Hematopoietic multipotent progenitor cell treated with erythropoietin and hydrocortisone succinate and interleukin-3 and kit ligand, for 6 days (in vitro differentiated cells): ENCODE results near the gene SFXN5.

Experiments used
- DNase-seq: peaks from one replicate; pipeline ENCODE4 v3.0.0-alpha.2; 2015

SFXN5 gene

DNA sequence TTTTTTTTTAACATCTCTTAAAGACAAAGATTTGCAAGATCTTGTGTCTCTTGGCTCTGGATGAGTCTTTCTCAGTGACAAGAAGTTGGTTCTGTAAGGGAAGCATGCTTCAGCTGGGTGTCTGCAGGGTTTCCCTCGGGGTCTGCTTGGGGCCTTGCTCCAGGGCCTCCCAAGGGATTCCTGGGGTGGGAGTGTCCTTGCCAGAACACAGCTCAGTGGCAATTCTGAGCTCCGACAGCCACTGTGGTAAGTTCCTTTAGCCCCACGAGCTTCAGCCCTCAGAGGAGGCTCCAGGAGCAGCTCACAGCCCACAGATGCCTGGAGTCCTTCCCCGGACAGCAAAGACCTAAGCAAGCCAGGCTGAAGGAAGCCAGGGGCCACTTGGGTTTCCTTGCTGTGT, 101.8 kb downstream of the SFXN5 start:
- DNase-seq: no peak

DNA sequence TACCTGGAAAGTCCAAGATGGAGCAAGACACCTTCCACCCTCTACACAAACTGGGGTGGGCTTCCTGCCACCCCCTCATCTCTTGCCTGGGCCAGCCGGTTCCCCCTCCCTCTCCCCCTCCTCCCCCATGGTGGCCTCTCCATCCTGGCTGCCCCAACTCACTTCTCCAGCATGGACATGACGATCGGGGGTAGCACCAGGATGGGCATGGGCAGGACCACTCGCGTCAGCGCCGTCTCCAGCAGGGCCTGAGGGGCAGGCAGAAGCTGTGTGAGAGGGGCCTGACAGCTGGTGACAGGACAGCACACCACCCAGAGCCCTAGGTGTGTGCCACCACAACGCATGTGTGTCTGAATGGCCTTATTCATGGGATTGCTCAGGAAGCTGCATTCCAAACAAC, 103.2 kb downstream of the SFXN5 start:
- no peak for DNase-seq

DNA sequence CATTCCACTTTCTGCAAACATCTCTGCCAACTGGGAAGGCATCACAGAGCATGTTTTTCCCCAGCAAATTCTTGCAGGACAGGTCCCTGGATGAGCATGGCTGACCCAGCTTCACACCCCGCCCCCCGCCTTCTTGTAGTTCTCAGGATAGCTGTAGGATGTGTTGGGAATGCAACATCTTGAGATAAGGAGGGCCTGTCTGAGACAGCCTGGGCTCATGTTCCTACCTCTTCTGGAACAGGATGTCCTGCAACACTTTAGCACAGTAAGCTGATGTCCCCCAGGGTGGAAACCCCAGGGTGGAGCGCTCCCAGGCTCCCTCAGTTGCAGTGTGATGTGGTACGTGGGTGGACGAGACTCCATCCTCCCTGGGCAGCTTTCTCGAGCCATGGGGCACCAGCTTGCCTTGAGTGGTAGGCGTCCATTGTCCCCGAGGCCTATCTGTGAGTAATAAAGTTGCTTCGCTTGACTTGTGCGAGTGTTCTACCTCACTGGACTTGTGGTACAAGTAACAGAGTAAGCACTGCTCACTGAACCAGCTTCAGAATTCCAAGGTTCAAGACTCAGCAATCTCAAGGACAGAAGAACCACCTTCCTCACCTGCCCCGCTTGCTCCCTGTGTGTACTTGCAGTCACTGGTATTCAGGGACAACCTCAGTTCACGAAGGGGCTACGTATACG, 105.6 kb downstream of the SFXN5 start:
- DNase-seq: no peak

DNA sequence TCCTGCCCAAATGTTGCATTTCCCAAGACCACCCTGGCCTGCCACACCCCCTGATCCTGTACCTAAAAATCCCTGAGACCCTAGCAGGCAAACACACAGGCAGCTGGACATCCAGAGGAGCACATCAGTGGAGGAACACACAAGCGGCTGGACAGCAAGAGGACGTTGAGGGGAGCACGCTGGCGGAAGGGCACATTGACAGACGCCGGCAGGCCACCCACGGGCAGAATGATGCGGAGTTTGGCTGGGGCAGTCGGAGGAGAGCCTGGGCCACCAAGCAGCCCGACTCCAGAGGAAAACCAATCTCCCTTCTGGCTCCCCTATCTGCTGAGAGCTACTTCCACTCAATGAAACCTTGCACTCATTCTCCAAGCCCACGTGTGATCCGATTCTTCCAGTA, 106.5 kb downstream of the SFXN5 start:
- no peak for DNase-seq

DNA sequence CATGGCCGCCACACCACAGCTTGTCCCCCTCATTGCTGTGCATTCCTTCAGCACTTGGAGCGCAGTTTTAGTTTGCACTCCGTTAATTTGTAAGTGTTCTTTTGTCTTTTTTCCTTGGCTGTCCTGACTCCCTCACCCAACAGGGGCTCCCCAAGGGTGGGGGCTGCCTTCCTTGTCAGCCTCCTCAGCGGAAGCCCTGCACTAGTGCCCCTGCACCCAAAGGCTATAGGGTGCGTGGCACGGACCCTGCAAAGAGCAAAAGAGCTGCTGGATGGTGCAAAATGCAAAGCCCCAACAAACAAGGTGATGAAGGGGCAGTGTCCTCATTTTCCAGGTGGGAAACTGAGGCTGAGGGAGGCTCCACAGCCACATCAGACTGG, 107.4 kb downstream of the SFXN5 start:
- no peak for DNase-seq

DNA sequence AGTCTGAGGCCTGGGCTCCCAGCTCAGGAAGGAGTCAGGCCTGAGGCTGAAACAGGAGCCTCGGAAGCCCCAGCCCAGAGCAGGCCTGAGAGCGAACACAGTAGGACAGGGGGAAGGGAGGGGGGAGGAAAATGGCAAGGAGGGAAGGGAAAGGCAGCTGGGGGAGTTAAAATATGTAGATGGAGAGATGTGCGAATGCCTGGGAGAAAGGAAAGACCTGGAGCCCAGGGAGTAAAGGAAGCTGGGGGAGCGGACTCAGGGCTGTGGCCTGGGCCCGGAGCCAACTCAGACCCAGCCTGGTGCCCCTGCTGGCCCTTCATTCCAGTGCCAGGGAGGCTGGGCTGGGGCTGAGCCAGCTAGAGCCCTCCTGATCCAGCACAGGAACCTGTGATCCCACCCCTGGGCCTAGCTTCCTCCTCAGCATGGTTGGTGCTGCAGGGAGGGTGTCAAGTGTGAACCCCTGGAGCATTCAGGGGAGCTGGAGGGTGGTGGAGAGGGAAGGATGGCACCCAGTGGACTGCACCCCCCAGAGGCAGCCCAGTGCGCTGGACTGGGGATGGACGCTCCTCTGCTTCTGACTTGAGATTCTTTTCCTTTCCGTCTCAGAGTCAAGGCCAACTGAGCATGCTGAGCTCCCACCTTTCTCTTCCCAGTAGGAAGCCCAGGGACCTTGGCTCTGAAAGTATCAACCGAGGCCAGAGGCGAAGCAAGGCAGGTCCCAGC, 107.9 kb downstream of the SFXN5 start:
- DNase-seq: no peak

DNA sequence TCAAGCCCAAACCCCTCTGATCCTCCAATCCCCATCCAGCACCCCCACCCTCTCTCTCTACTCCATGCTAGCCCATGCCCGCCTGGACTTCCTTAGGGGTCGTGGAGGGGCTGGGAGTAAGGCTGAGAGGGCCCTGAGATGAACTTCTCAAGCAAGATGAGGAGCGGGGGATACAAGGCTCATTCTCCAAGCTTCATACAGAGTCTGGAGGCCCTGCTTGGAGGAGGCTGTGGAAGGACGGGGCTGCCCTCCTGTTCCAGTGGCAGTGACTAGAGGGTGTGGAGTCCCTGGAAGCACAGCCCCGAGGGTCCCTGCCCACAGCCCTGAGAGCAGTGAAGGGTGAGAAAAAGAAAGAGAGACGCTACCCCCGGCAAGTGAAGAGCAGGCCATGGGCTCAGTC, 108.6 kb downstream of the SFXN5 start:
- no peak for DNase-seq

DNA sequence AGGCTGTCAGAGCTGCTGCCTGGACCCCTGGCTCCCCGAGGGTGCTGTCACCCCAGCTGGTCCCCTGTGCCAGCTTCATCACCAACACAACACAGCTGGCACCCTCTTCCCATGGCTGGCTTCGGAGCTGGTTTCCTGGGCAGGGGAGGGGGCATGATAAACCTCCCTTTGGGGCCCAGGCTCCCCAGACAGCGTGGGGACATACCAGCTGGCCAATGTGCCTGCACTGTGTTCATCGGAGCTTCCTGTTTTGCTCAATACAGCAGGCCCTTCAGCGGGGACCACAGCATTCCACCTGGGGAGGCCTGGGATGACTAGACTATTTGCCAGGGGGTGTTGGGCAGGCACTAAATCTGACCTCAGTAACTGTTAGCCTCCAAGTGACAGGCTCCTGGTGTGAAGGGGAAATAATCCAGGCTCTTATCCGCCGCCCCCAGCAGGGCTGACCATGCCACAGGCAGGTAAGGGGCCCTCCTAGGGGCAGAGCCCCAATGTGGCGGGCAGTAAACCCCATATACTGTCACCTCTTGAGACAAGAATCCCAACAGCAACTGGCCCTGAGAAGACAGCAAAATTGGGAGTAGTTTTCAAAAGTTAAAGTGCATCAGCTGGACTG, 109.6 kb downstream of the SFXN5 start:
- no peak for DNase-seq

DNA sequence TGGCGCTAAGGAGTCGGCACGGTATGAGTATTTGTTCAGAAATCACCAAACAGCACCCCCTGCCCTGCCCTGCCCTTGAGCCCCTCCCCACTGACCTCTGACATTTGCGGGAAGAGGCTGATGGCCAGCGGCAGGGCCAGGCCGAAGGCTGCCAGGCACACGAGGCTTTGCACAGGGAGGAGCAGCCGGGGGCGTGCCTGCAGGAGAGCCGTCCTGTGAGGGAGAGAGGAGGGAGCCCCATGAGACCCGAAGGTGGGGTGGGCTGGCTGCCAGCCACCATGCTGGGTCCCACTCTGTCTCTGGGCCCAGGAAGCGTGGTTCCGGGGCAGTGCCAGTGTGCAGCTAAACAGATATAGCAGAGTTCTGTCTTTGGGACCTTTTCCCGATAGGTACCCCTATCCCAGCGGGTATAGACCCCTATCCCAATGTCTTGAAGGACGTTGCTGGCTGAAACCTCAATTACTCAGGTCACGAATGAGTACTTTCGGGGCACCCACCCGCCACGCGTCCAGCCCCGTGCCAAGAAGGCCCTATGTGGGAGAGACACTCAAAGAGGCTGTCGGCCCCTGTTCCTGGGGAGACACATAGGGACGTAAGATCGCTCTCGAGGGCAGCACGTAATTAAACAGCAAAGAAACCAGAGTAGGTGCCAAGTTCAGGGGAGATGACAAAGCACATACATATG, 110.3 kb downstream of the SFXN5 start:
- no peak for DNase-seq

DNA sequence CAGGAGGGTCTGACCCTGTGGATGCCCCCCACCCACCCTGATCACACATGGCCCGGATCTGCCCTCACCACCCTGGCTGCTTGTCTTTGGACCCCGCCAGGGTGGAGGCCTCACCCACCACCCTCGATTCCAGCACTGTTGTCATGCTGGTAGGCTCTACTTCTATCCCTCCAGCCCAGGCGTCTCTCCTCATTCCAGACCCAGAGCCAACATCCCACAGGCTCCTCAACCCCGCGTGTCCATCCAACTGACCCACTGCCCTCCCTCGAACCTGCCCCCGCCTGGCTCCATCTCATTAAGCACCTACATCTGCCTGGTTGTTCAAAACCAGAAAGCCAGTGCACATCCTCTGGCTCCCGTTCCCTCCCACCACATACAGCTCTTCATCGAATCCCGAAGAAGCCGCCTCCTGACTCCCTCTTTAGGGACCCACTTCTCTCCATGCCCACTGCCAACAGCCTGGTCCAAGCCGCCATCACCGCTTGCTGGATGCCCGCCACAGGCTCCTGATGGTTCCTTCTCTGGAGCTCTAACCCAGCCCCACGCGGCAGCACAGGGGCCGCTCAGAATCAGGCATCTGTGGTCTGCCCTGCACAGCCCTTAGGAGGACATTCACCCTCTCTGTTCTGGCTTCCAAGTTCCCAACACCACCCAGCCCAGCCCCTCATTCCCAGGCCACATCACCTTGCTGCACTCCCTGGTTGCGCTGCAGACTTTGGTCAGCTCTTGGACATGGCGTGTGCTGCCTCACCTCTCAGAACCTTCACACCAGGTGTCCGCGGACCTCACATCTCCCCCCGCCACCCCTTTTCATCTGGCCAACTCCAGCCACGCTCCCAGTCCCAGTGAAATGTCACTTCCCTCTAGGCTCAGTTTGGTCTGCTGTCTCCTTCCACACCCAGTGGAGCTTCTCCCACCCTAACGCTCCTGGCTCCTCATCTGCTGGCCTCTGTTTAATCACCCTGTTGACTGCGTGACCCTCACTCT, 111.2 kb downstream of the SFXN5 start:
- no peak for DNase-seq

DNA sequence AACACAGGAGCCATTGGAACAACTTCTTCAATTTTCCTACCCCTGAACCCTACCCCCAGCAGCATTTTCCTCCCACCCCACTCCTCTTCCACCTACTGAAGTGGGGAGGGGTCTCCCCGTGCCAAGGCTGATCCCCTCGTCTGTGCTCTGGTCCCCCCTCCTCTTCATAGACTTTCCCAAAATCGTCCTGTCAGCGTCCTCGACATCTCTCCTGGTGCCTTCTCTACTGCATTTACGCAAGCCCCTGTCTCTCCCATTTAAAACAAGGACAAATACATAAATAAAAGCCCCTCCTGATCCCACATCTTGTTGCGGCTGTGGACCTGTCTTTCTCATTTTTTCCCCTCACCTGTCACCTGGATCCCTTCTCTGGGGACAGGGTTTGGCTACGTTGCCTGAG, 112.0 kb downstream of the SFXN5 start:
- DNase-seq: no peak

DNA sequence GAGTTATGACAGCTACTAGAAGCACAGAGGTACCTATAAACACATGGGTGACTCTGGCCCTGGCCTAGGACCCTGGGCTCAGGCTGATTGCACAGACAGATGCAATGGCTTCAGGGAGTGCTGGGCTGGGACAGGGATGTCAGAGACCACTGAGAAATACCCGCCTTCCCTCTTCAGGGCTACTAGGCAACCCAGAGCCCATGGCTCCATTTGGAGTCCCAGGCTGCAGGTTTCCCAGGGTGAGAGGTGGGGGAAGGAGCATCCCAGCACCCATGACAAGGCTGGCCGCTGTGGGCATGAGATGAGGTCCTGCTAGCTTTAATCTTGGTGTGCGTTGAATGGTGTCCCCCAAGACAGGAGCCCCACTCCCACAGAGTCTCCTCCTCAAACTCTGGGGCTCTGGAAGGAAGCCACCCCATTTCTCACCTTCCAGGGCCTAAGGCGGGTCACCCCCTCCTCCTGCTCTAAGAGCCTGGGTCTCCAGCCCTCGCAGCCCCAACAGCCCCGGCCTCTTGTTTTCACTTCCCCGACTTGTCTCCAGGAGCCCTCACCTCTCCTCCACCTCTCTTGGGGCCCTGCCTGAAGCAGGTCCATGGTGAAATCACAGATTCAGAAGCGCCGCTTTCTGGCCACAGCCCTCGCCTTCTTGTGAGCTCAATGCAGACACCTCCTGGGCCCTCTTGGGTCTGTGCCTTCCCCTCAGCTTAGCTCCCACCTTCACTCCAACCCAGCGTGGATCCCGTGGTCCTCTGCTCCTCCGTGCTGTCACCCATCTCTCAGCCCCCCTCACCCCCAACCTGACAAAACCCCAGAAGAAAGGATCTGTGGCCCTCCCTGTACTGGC, 112.7 kb downstream of the SFXN5 start:
- no peak for DNase-seq

DNA sequence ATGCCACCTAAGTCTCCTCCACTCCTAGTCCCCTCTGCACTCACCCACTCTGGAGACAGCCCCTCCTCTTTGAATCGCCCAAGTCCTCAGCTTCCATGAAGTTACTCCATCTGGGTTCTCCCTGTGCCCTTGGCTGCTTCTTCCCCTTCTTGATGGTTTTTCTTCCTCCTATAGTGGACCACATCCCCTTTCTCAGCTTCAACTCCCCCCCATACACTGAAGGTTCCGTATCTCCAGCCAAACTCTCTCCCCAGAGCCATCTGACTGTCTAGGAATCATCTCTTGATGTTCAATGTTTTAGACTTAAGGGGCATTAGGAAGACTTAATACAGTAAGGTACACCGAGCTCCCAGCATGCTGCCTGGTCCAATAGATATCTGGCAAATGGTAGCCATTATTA, 114.6 kb downstream of the SFXN5 start:
- DNase-seq: no peak

DNA sequence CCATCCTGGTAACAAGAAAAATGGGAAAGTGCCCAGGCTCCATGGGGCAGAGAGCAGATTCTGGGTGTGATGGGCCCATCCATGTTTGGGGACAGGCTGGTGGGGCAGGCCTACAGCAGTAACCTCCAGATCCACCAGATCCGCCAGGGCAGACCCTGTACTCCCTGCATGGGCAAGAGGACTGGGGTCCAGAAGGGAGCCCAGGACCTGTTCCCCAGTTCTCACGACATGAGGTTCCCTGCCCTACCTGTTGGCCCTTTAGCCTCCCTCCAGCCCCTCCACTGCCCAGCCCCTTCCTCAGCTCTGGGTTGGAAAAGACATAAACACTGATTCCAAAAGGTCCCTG, 115.5 kb downstream of the SFXN5 start:
- DNase-seq: no peak

DNA sequence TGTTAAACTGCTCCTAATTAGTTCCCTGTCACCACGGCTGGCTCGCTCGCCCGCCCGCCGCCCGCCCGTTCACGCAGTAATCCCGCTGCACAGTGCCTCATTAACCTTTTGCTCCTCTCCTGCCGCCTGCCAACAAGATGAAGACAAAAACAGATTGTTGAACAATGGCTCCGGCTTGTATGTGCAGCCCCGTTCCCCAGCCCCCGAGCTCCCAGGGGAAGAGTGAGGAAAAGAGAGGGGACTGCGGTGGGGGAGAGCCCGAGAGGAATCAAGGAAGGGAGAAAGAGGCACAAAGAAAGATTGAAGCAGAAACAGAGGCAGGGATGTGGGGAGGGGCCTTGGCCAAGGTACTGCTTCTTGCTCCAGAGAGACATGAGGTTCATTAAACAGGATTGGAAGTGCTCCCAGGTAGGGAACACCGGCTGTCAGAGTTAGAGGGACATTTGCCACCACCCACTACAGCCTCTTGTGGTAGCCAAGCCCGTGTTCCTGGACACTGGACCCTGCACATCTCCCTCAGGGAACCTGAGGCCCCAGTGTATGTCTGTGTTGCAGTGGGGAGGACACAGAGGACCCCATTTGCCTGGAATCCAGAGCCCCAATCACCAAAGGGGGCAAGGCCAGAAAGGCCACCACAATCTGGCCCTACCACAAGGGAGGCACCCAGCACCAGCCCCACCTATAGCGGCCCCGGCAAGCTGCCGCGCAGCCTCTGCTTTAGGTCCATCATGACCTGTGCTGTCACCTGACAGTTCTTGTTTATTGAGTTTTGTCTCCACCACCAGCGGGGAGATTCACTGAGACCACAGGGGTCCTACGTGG, 116.1 kb downstream of the SFXN5 start:
- no peak for DNase-seq

DNA sequence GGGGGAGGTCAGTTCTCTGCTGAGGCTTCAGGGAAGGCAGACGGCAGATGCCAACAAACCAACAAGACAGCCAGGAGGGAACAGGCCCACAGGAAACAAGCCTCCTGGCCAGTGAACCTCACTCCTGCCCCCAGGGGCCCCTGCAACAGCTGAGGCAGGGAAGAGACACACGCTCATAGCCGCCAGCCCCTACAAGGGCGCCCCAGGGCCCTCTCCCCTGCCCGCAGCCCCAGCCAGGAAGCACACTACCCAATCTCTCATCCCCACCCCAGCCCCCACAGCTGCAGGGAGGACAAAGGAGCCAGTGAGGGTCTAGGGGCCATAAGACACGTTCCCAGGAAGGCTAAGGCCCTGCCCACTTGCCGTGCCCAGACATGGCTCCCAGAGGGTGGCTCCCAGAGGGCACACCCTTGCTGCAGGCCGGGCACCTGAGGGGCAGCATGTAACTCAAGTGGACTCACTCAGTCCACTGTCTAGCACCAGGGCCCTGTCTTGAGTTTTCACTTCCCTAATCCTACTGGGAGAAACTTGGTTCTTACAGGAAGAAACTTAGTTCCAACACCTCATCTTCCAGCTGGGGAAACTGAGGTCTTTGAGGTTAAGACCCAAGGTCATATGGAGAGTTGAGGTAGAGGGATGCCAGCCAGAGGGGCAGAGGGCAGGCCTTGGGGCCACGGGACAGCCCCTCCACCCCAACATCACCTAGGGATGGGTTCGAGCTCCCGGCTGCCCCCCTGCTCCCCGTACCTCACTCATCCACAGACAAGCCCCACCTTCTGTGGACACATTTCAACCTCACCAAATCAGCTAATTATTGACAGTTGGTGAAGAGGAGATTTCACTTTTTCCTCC, 116.9 kb downstream of the SFXN5 start:
- no peak for DNase-seq

DNA sequence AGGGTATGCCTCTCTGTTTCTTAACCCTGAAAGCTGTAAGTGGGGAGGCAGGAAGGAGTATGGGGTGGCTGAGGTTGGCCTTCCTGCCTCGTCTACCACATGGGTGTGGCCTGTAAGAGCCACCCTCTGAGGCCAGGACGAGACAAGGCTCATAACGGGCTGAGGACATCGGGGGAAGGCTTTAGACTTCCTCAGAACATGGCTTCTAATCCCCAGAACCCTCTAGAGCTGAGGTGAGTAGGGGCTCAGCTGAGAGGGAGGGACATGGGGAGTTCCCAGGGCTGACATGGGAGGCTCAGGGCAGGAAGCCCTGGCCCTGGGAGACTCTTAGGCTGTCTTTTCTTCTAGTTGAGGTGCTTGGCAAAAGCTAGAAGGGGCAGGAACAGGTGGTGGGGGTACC, 117.5 kb downstream of the SFXN5 start:
- DNase-seq: peak; percentile 36

DNA sequence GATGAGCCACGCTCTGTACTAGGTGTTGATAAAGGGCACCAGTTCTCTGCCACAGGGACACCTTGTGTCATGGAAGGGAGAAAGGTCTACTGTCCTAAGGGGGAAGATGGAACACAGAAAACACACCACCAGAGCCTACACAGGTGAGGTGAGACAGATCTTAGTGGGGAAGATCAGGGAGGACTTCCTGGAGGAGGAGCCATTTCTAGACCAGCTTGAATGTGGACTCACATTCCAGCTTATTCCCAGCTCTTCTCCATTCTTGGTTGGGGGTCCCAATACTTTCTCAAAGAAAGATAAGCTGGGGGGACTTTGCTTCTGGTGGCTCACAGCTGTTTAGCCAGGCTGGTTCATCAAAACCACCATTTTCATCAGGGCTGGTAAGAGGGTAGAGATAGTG, 118.0 kb downstream of the SFXN5 start:
- DNase-seq: no peak

DNA sequence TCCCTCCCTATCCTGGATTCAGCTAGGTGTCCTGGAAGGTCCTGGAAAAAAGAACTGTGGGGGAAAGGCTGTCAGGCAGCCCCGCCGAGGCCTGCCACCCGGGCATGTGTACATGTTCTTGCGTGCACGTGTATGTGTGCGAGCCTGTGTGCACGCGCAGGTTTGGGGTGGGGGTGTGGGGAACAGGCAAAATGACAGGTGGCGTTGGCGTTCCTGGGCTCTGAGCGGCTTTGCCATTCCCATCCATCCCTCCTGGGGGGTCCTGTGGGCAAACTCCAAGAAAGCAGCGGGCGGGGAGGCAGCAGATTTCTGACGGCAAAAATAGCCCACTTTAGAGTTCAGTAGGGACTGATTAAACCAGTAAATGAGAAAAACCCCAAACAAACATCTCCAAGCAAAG, 118.6 kb downstream of the SFXN5 start:
- DNase-seq: no peak
